Upper lobe of right lung (tissue), 1 donor: Measurements from ENCODE around the gene ZPR1. TPM values are rescaled to one million over a fixed set of nuclear protein-coding genes. Genes with fewer than 3 reads are reported as not detected.
"Not testable (repeated sequence)": the region's sequence is repeated elsewhere in the genome, so short reads cannot be mapped to it uniquely, and the experiment has no call there.

Experiments
- ATAC-seq: fragments of 200-7000 bp; cut with Tn5 transposase; one replicate; pipeline ENCODE4 v1.9.1; 2020; ENCODE audit warnings: mild to moderate bottlenecking, moderate library complexity
- DNase-seq: peaks from one replicate; pipeline ENCODE4 v3.0.0-alpha.2; 2020
- H3K27ac ChIP-seq: fragments of 200-600 bp; one replicate; pipeline ENCODE4 v1.8.0; 2022
- H3K27me3 ChIP-seq: fragments of 200-600 bp; one replicate; pipeline ENCODE4 v1.8.0; 2022; ENCODE audit warnings: mild to moderate bottlenecking
- H3K36me3 ChIP-seq: fragments of 200-600 bp; one replicate; pipeline ENCODE4 v1.8.0; 2022
- H3K4me1 ChIP-seq: fragments of 200-600 bp; one replicate; pipeline ENCODE4 v1.8.0; 2022
- H3K4me3 ChIP-seq: fragments of 200-600 bp; one replicate; pipeline ENCODE4 v1.8.0; 2022; ENCODE audit warnings: mild to moderate bottlenecking
- H3K9me3 ChIP-seq: fragments of 200-600 bp; one replicate; pipeline ENCODE4 v1.8.0; 2022
- intact Hi-C: fragments of 100-400 bp; cut with DNase I; formaldehyde crosslinking; loops from one replicate; pipeline ENCODE4 v1.11.0; 2022
- long read RNA-seq: library from polyadenylated mRNA; unstranded; transcript quantifications from one replicate; pipeline ENCODE4 v2.0.0, GENCODE V29; 2021
- total RNA-seq: library from RNA; stranded (reverse); fragmentation: NEBNext Ultra II Directional; extraction: Animal tissue kit (Norgen Biotek cat#: 25700); gene quantifications from one replicate; pipeline ENCODE4 v1.2.1, GENCODE V29; 2021
- TF ChIP-seq, protein P1 (sequence below): fragments of 200-600 bp; IDR thresholded peaks from one replicate; pipeline ENCODE4 v1.8.0; 2022; ENCODE audit warnings: antibody characterized with exemption
- donor health status: DM: no; HTN: yes; CAD: no; lungs with severe emphysema.

Gene ZPR1, protein sequence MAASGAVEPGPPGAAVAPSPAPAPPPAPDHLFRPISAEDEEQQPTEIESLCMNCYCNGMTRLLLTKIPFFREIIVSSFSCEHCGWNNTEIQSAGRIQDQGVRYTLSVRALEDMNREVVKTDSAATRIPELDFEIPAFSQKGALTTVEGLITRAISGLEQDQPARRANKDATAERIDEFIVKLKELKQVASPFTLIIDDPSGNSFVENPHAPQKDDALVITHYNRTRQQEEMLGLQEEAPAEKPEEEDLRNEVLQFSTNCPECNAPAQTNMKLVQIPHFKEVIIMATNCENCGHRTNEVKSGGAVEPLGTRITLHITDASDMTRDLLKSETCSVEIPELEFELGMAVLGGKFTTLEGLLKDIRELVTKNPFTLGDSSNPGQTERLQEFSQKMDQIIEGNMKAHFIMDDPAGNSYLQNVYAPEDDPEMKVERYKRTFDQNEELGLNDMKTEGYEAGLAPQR
- total RNA-seq, result 43.1 TPM
- long read RNA-seq, full-length matches to known transcripts, result 77 of 85 reads
- long read RNA-seq, partial matches to known transcripts, result 4 of 85 reads
- long read RNA-seq, other reads (novel, unspliced or antisense), result 4 of 85 reads

DNA sequence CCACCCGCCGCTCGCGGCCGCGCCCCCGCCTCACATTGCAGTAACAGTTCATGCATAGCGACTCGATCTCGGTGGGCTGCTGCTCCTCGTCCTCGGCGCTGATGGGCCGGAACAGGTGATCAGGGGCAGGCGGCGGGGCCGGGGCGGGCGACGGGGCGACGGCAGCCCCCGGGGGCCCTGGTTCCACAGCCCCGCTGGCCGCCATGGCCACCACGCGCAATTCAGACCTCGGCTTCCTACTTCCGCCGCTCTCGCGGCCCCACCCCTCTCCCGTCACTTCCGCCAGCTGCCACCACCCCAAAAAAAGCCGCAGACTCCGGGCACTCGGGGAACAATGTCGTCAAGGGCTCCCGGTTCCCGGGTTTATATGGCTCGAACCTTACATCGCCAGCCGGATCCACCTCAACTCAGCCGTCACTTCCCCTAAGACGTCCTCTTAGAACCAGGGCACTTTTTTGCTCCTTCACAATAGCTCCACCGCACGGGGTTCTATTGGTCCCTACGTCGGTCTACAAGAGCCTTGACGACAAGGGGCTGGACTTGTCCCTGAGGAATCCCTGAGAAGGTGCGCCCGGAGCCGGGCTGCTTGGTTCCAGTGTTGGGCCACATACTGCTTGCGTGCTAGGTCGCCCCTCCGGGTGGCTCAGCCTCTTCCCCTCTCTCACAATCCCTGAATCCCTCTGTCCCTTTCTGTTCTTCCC, at the start of gene ZPR1:
Gene ZPR1, minus strand, starts transcription at position 238 of the 701 bp plus-strand sequence. Its CDS starts 33 bp downstream, at position 205.
- ATAC-seq, result peak; percentile 90
- Histone ChIP-seq H3K4me3 (peak within 1 kb of the TSS; percentile 89), H3K27me3 (no peaks in the 10 kb centered on the region), H3K36me3 (peaks cover 35% of the 10 kb centered on the region), H3K27ac (peak within 1 kb of the TSS; percentile 93), H3K9me3 (no peaks in the 10 kb centered on the region), H3K4me1 (peaks cover 21% of the 10 kb centered on the region)
- TF ChIP-seq, protein P1, sequence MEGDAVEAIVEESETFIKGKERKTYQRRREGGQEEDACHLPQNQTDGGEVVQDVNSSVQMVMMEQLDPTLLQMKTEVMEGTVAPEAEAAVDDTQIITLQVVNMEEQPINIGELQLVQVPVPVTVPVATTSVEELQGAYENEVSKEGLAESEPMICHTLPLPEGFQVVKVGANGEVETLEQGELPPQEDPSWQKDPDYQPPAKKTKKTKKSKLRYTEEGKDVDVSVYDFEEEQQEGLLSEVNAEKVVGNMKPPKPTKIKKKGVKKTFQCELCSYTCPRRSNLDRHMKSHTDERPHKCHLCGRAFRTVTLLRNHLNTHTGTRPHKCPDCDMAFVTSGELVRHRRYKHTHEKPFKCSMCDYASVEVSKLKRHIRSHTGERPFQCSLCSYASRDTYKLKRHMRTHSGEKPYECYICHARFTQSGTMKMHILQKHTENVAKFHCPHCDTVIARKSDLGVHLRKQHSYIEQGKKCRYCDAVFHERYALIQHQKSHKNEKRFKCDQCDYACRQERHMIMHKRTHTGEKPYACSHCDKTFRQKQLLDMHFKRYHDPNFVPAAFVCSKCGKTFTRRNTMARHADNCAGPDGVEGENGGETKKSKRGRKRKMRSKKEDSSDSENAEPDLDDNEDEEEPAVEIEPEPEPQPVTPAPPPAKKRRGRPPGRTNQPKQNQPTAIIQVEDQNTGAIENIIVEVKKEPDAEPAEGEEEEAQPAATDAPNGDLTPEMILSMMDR, result no peak
- intact Hi-C loops, result loop anchor here (10.0 kb wide), 1 partner anchor 317 kb away; no protein-coding TSS in a partner anchor
- peak; percentile 95 for DNase-seq

DNA sequence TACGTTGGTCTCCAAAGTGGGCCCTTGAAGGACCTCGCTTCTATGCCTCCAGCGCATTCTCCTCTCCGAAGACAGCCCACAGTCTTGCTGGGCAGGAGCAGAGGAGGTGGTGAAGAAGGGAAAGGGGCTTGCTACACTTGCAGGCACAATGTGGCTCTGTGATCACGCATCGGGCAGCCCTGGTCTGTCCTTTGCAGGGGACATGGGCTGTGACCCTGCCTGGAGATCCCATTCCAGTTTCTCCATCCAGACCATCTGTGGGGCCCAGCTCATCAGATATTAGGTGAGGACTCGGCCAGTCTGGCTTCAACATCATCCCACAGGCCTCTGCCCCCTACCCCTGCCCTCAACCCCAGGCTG, 48.8 kb upstream of the ZPR1 start:
- no peak for DNase-seq
- H3K36me3 ChIP-seq, result no peaks in the 10 kb centered on the region
- H3K4me1 ChIP-seq, result peaks cover 19% of the 10 kb centered on the region
- TF ChIP-seq, protein P1, result no peak
- no peaks in the 10 kb centered on the region for H3K9me3 ChIP-seq
- no peak for ATAC-seq
- peak overlapping the region; percentile 87 for H3K27ac ChIP-seq
- H3K4me3 ChIP-seq, result no peak overlapping the region
- no peaks in the 10 kb centered on the region for H3K27me3 ChIP-seq
- intact Hi-C loops, result no loop called here

DNA sequence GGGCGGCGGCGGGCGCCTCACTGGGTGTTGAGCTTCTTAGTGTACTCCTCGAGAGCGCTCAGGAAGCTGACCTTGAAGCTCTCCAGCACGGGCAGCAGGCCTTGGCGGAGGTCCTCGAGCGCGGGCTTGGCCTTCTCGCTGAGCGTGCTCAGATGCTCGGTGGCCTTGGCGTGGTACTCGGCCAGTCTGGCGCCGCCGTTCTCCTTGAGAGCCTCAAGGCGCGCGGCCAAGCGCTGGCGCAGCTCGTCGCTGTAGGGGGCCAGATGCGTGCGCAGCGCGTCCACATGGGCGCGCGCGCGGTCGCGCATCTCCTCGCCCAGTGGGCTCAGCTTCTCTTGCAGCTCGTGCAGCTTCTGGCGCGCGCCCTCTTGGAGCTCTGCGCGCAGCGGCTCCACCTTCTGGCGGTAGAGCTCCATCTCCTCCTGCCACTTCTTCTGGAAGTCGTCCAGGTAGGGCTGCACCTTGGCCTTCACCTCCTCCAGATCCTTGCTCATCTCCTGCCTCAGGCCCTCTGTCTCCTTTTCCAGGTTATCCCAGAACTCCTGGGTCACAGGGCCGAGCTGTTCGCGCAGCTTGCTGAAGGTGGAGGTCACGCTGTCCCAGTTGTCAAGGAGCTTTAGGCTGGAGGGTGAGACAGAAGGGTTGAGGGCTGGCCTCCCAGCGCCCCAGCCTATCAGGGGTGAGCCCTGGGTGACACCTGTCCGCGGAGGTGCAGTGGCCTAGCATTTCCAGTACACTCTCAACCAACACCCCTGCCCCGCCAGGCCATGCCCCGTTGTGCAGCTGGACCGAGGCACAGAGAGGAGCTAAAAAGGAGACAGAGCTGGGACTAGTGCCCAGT, 48.2 kb upstream of the ZPR1 start:
- Histone ChIP-seq H3K4me3 (peak overlapping the region; percentile 41), H3K4me1 (peaks cover 19% of the 10 kb centered on the region), H3K27me3 (no peaks in the 10 kb centered on the region), H3K36me3 (no peaks in the 10 kb centered on the region), H3K9me3 (no peaks in the 10 kb centered on the region), H3K27ac (peak overlapping the region; percentile 87)
- ATAC-seq (peak; percentile 90), DNase-seq (peak; percentile 96)
- intact Hi-C loops, result no loop called here
- TF ChIP-seq, protein P1, result peak; percentile 64

DNA sequence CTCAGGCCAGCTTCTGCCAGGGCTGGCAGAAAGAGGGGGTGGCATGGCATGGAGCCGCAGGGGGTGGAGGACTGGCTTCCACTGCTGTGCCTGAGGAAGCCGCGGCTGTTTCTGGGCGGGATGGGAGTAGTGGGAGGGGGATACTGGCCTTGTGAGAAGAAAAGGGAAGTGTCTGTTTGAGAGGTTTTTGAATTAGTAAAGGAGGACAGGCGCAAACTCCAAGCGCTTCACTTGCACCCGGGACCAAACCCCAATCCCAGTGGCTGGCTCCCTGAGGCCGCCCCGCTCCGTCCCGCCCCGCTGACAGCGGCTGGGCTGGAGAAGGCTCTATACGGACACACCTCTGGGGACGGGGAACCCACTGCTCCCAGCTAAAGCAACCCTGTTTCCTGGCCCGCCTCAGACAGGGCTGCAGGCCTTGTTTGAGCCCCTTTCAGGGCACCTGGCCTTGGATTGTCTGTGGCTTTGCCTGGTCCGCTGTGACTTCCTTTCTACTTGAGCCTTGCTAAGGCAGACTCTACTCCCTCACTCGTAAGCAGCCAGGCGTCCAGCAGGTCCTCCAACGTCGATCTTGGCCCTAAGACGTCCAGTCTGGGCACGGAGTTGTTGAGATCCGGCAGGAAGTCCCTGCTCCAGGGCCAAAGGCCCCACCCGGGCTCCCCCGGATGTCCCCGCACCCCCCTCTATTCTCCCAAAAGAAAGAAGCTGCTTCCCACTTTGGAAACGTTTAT, 47.4 kb upstream of the ZPR1 start:
- no peak for DNase-seq

DNA sequence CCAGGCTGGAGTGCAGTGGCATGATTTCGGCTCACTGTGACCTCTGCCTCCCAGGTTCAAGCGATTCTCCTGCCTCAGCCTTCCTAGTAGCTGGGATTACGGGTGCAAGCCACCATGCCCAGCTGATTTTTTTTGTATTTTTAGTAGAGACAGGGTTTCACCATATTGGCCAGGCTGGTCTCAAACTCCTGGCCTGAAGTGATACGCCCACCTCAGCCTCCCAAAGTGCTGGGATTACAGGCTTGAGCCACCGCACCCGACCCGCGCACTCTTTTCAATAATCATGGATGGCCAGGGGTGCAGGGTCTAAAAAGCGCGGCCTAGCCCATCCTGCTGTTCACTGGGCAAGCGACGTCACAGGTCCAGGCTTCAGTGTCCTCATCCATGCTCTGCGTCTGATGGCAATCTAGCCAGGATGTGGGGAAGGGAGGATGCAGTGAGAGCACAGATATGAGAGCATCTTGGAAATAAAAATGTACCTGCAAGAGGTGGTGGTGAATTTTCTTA, 46.8 kb upstream of the ZPR1 start:
- Histone ChIP-seq H3K27ac (peak overlapping the region; percentile 87), H3K4me1 (peaks cover 19% of the 10 kb centered on the region)
- ATAC-seq, DNase-seq, H3K9me3 ChIP-seq, H3K4me3 ChIP-seq, H3K27me3 ChIP-seq, intact Hi-C loops, H3K36me3 ChIP-seq: not testable (repeated sequence)

More for the DNA sequence above, 47.4 kb upstream of the ZPR1 start:
- no peaks in the 10 kb centered on the region for H3K36me3 ChIP-seq
- ATAC-seq, result no peak
- H3K27me3 ChIP-seq, result no peaks in the 10 kb centered on the region
- TF ChIP-seq, protein P1, result no peak
- peak overlapping the region; percentile 41 for H3K4me3 ChIP-seq
- intact Hi-C loops, result no loop called here
- H3K27ac ChIP-seq, result peak overlapping the region; percentile 87
- peaks cover 19% of the 10 kb centered on the region for H3K4me1 ChIP-seq
- H3K9me3 ChIP-seq, result no peaks in the 10 kb centered on the region
